ENCODE data around the gene PITRM1.

GRCh38 chr10:3192856-3193635, 20.5 kb upstream of the PITRM1 start:
- TF ChIP-seq CTCF (optimal IDR thresholded peaks at IDR 0.05 in 1 of 3, IDR thresholded peaks at IDR 0.05 in 1 of 3, conservative IDR thresholded peaks at IDR 0.05 in 1 of 3; ENCODE audit: extremely low read depth in 1 of 3, insufficient read depth in 2 of 3, low read length in 3 of 3) = peak; percentile 66 to 79 (median 75)
- TF ChIP-seq EZH2 (IDR thresholded peaks at IDR 0.05; ENCODE audit: low read length) = no peak

All from keratinocyte (primary cell).